Astrocyte (in vitro differentiated cells and primary cell): ENCODE results near the gene ADAMTS17. TPM values are rescaled to one million over a fixed set of nuclear protein-coding genes. Genes with fewer than 3 reads are reported as not detected.

Experiments
- DNase-seq: peaks from one replicate; pipeline ENCODE4 v3.0.0-alpha.2; 2010; ENCODE audit warnings: low read depth
- FAIRE-seq: peaks from 2 replicates; lab custom pipeline; 2011; peaks lifted over from hg19 to GRCh38; lab: Jason Lieb, UNC
- H2AFZ ChIP-seq: 2 replicates; pipeline ENCODE4 v1.6.0; 2012; ENCODE audit warnings: low read depth, low read length, inconsistent platforms
- H3K27ac ChIP-seq: 2 replicates; pipeline ENCODE4 v1.5.1; 2011; ENCODE audit warnings: low read depth, low read length, inconsistent platforms
- H3K27me3 ChIP-seq: 2 replicates; pipeline ENCODE4 v1.6.0; 2011; ENCODE audit warnings: low read length, inconsistent platforms; ENCODE audit not compliant: insufficient read depth
- H3K36me3 ChIP-seq: 2 replicates; pipeline ENCODE4 v1.5.1; 2011; ENCODE audit warnings: low read length, inconsistent platforms; ENCODE audit not compliant: insufficient read depth
- H3K4me1 ChIP-seq: 2 replicates; pipeline ENCODE4 v1.5.1; 2011; ENCODE audit warnings: low read length, inconsistent platforms; ENCODE audit not compliant: insufficient read depth
- H3K4me2 ChIP-seq: 2 replicates; pipeline ENCODE4 v1.6.0; 2012; ENCODE audit warnings: low read length, inconsistent platforms
- H3K4me3 ChIP-seq: 2 replicates; pipeline ENCODE4 v1.5.1; 2011; ENCODE audit warnings: low read depth, mild to moderate bottlenecking, low read length, inconsistent platforms; ENCODE audit not compliant: insufficient read depth
- H3K79me2 ChIP-seq: 2 replicates; pipeline ENCODE4 v1.6.0; 2012; ENCODE audit warnings: mild to moderate bottlenecking, low read length, inconsistent platforms; ENCODE audit not compliant: insufficient read depth
- H3K9ac ChIP-seq: 2 replicates; pipeline ENCODE4 v1.6.0; 2012; ENCODE audit warnings: mild to moderate bottlenecking, low read length, inconsistent platforms
- H3K9me3 ChIP-seq: 2 replicates; pipeline ENCODE4 v1.5.1; 2012; ENCODE audit warnings: low read depth, mild to moderate bottlenecking, low read length, inconsistent platforms; ENCODE audit not compliant: insufficient read depth
- H4K20me1 ChIP-seq: 2 replicates; pipeline ENCODE4 v1.6.0; 2012; ENCODE audit warnings: low read length, inconsistent platforms; ENCODE audit not compliant: insufficient read depth
- H3K27ac Mint-ChIP-seq: one replicate; pipeline ENCODE4 v1.8.0; 2021; ENCODE audit warnings: mild to moderate bottlenecking, mixed read lengths; ENCODE audit not compliant: unreplicated experiment
- H3K27me3 Mint-ChIP-seq: one replicate; pipeline ENCODE4 v1.8.0; 2021; ENCODE audit warnings: low read depth, mixed read lengths; ENCODE audit not compliant: unreplicated experiment
- H3K36me3 Mint-ChIP-seq: one replicate; pipeline ENCODE4 v1.8.0; 2021; ENCODE audit warnings: low read depth, mixed read lengths; ENCODE audit not compliant: unreplicated experiment
- H3K4me1 Mint-ChIP-seq: one replicate; pipeline ENCODE4 v1.8.0; 2021; ENCODE audit warnings: low read depth, mixed read lengths; ENCODE audit not compliant: unreplicated experiment
- H3K4me3 Mint-ChIP-seq: one replicate; pipeline ENCODE4 v1.8.0; 2021; ENCODE audit warnings: mild to moderate bottlenecking, moderate library complexity, mixed read lengths; ENCODE audit not compliant: unreplicated experiment
- H3K9me3 Mint-ChIP-seq: one replicate; pipeline ENCODE4 v1.8.0; 2021; ENCODE audit warnings: mild to moderate bottlenecking, mixed read lengths; ENCODE audit not compliant: unreplicated experiment
- CTCF ChIP-seq: IDR thresholded peaks from 2 replicates; pipeline ENCODE4 v1.5.1; 2011; ENCODE audit warnings: low read depth, mild to moderate bottlenecking, inconsistent platforms, low read length, moderate library complexity; ENCODE audit not compliant: insufficient read depth
- EZH2 ChIP-seq: IDR thresholded peaks from 2 replicates; pipeline ENCODE4 v1.6.1; 2012; ENCODE audit warnings: mild to moderate bottlenecking, low read length, inconsistent platforms; ENCODE audit not compliant: insufficient read depth
- total RNA-seq: library from RNA; stranded (reverse); gene quantifications from 2 replicates; pipeline ENCODE4 v1.2.1, GENCODE V29; 2021

ADAMTS17 gene
- total RNA-seq, 1 donor from 2014 or later = 0.27 TPM

GRCh38 chr15:100159436-100159835 is 182.3 kb downstream of the ADAMTS17 start:
- TF ChIP-seq EZH2 = no peak
- no peak for TF ChIP-seq CTCF
- Mint-ChIP-seq H3K27ac (no peak overlapping the region), H3K9me3 (no peaks in the 10 kb centered on the region), H3K36me3 (no peaks in the 10 kb centered on the region), H3K4me1 (no peaks in the 10 kb centered on the region), H3K27me3 (peaks cover 14% of the 10 kb centered on the region), H3K4me3 (no peak overlapping the region)
- H3K36me3 ChIP-seq = no peaks in the 10 kb centered on the region
- FAIRE-seq (no peak), DNase-seq (peak; percentile 29)
- no peak overlapping the region for H3K4me3 ChIP-seq
- no peaks in the 10 kb centered on the region for H3K9me3 ChIP-seq
- no peak overlapping the region for H3K9ac ChIP-seq
- no peaks in the 10 kb centered on the region for H4K20me1 ChIP-seq
- no peaks in the 10 kb centered on the region for H3K79me2 ChIP-seq
- H3K27ac ChIP-seq = no peak overlapping the region
- H3K4me2 ChIP-seq = no peak overlapping the region
- no peaks in the 10 kb centered on the region for H3K4me1 ChIP-seq
- no peak overlapping the region for H2AFZ ChIP-seq
- no peaks in the 10 kb centered on the region for H3K27me3 ChIP-seq

- H3K9me3 ChIP-seq = no peaks in the 10 kb centered on the region
Measured at GRCh38 chr15:100158356-100158755, 183.4 kb downstream of the ADAMTS17 start.

More at GRCh38 chr15:100158356-100158755, 183.4 kb downstream of the ADAMTS17 start:
- DNase-seq = no peak
- Mint-ChIP-seq H3K9me3 (no peaks in the 10 kb centered on the region), H3K36me3 (no peaks in the 10 kb centered on the region), H3K4me3 (no peak overlapping the region), H3K27ac (no peak overlapping the region), H3K4me1 (no peaks in the 10 kb centered on the region), H3K27me3 (peaks cover 4% of the 10 kb centered on the region)
- no peak for TF ChIP-seq EZH2
- no peak for TF ChIP-seq CTCF
- Histone ChIP-seq H3K36me3 (no peaks in the 10 kb centered on the region), H4K20me1 (no peaks in the 10 kb centered on the region), H3K27me3 (no peaks in the 10 kb centered on the region), H3K79me2 (no peaks in the 10 kb centered on the region), H3K27ac (no peak overlapping the region), H3K4me1 (no peaks in the 10 kb centered on the region), H2AFZ (no peak overlapping the region), H3K4me3 (no peak overlapping the region), H3K4me2 (no peak overlapping the region), H3K9ac (no peak overlapping the region)
- no peak for FAIRE-seq
